GM12878 (cell line): ENCODE data around the gene SLC35G1. TPM values are rescaled to one million over a fixed set of nuclear protein-coding genes. Genes with fewer than 3 reads are reported as not detected.

Experiments used
- BACH1 ChIP-seq: fragments of 450-650 bp; IDR thresholded peaks from 2 replicates; pipeline ENCODE4 v1.6.1; 2017; ENCODE audit warnings: mild to moderate bottlenecking, borderline replicate concordance
- BCL3 ChIP-seq: IDR thresholded peaks from 2 replicates; pipeline ENCODE4 v1.6.1; 2011; ENCODE audit warnings: borderline replicate concordance, low read depth, mild to moderate bottlenecking, moderate library complexity, low read length; ENCODE audit not compliant: insufficient read depth, poor library complexity, severe bottlenecking
- BRCA1 ChIP-seq: IDR thresholded peaks from 2 replicates; pipeline ENCODE4 v1.6.1; 2011; ENCODE audit warnings: low read depth, low read length, improper control_type of control experiment
- CBFB ChIP-seq: IDR thresholded peaks from 2 replicates; pipeline ENCODE4 v1.6.1; 2016; ENCODE audit warnings: antibody characterized with exemption, low read depth
- CBX5 ChIP-seq: sonication (generic); IDR thresholded peaks from 2 replicates; pipeline ENCODE4 v1.6.1; 2016; ENCODE audit warnings: low read depth, moderate library complexity, mild to moderate bottlenecking, inconsistent platforms
- CEBPB ChIP-seq, 2 experiments: fragments of 150-350 bp in 1 of 2; IDR thresholded peaks; 2 replicates each; pipeline ENCODE4 v1.6.1; 2012 to 2014; ENCODE audit warnings: low read depth in 2 of 2, low read length in 2 of 2, borderline replicate concordance in 1 of 2, inconsistent platforms in 1 of 2
- CHD2 ChIP-seq: IDR thresholded peaks from 2 replicates; pipeline ENCODE4 v1.6.1; 2011; ENCODE audit warnings: low read depth, low read length, improper control_type of control experiment, borderline replicate concordance
- CHD4 ChIP-seq: fragments of 200-600 bp; sonication (generic); IDR thresholded peaks from 2 replicates; pipeline ENCODE4 v1.6.1; 2016; ENCODE audit warnings: mild to moderate bottlenecking
- EP300 ChIP-seq, 2 experiments: fragments of 150-350 bp in 1 of 2; IDR thresholded peaks; 2 replicates each; pipeline ENCODE4 v1.6.1; 2011 to 2012; ENCODE audit warnings: low read depth in 2 of 2, low read length in 2 of 2, borderline replicate concordance in 1 of 2, improper control_type of control experiment in 1 of 2, inconsistent platforms in 1 of 2; ENCODE audit not compliant: control insufficient read depth in 1 of 2
- ESRRA ChIP-seq: IDR thresholded peaks from 2 replicates; pipeline ENCODE4 v1.6.1; 2012; ENCODE audit warnings: mild to moderate bottlenecking, low read length, improper control_type of control experiment
- ETV6 ChIP-seq, 2 experiments: fragments of 450-650 bp in 1 of 2; IDR thresholded peaks in 1 of 2; conservative IDR thresholded peaks in 1 of 2; 2 replicates each; pipeline ENCODE4 v1.6.1; 2014; ENCODE audit warnings: antibody characterized with exemption in 1 of 2, borderline replicate concordance in 1 of 2, low read depth in 1 of 2, mild to moderate bottlenecking in 1 of 2, moderate library complexity in 1 of 2
- FOXM1 ChIP-seq: IDR thresholded peaks from 2 replicates; pipeline ENCODE4 v1.6.1; 2012; ENCODE audit warnings: low read depth, mild to moderate bottlenecking, inconsistent platforms, low read length, moderate library complexity
- GABPA ChIP-seq: IDR thresholded peaks from 2 replicates; pipeline ENCODE4 v1.6.1; 2014; ENCODE audit warnings: antibody characterized with exemption, low read depth, mild to moderate bottlenecking, inconsistent platforms
- GATAD2B ChIP-seq: fragments of 450-650 bp; conservative IDR thresholded peaks from 2 replicates; pipeline ENCODE4 v1.6.1; 2017; ENCODE audit warnings: low read depth, mild to moderate bottlenecking, moderate library complexity
- IRF4 ChIP-seq: IDR thresholded peaks from 2 replicates; pipeline ENCODE4 v1.6.1; 2011; ENCODE audit warnings: low read depth, low read length
- MEF2A ChIP-seq: IDR thresholded peaks from 2 replicates; pipeline ENCODE4 v1.6.1; 2011; ENCODE audit warnings: low read depth, mild to moderate bottlenecking, low read length, moderate library complexity; ENCODE audit not compliant: insufficient read depth
- MTA2 ChIP-seq: fragments of 450-650 bp; IDR thresholded peaks from 2 replicates; pipeline ENCODE4 v1.6.1; 2016; ENCODE audit warnings: low read depth, mild to moderate bottlenecking, moderate library complexity
- NFXL1 ChIP-seq: fragments of 450-650 bp; IDR thresholded peaks from 2 replicates; pipeline ENCODE4 v1.6.1; 2017; ENCODE audit warnings: antibody characterized with exemption, mild to moderate bottlenecking, borderline replicate concordance
- NFYB ChIP-seq: IDR thresholded peaks from 2 replicates; pipeline ENCODE4 v1.6.1; 2011; ENCODE audit warnings: low read depth, mild to moderate bottlenecking, low read length, improper control_type of control experiment, moderate library complexity; ENCODE audit not compliant: insufficient read depth
- NRF1 ChIP-seq: conservative IDR thresholded peaks from 2 replicates; pipeline ENCODE4 v1.6.1; 2011; ENCODE audit warnings: mild to moderate bottlenecking, low read depth, low read length, improper control_type of control experiment
- PAX5 ChIP-seq: IDR thresholded peaks from 2 replicates; pipeline ENCODE4 v1.6.1; 2011; ENCODE audit warnings: low read depth, low read length, borderline replicate concordance
- POLR2A ChIP-seq: IDR thresholded peaks from 2 replicates; pipeline ENCODE4 v1.6.1; 2011; ENCODE audit warnings: low read depth, mild to moderate bottlenecking, low read length
- POLR2AphosphoS5 ChIP-seq: IDR thresholded peaks from 2 replicates; pipeline ENCODE4 v1.6.1; 2011; ENCODE audit warnings: mild to moderate bottlenecking, low read length, inconsistent platforms
- POU2F2 ChIP-seq: IDR thresholded peaks from 3 replicates; pipeline ENCODE4 v1.6.1; 2011; ENCODE audit warnings: low read depth, mild to moderate bottlenecking, low read length, borderline replicate concordance
- RAD51 ChIP-seq: fragments of 450-650 bp; IDR thresholded peaks from 2 replicates; pipeline ENCODE4 v1.6.1; 2016; ENCODE audit warnings: moderate library complexity, mild to moderate bottlenecking, inconsistent platforms
- SIX5 ChIP-seq: IDR thresholded peaks from 2 replicates; pipeline ENCODE4 v1.6.1; 2011; ENCODE audit warnings: mild to moderate bottlenecking, low read depth, low read length, moderate library complexity; ENCODE audit not compliant: severe bottlenecking
- SP1 ChIP-seq: IDR thresholded peaks from one replicate; pipeline ENCODE4 v1.6.1; 2011; ENCODE audit warnings: low read depth, low read length
- SREBF1 ChIP-seq: IDR thresholded peaks from 2 replicates; pipeline ENCODE4 v1.6.1; 2012; ENCODE audit warnings: mild to moderate bottlenecking, low read length
- TAF1 ChIP-seq: IDR thresholded peaks from 2 replicates; pipeline ENCODE4 v1.6.1; 2011; ENCODE audit warnings: mild to moderate bottlenecking, low read depth, low read length, borderline replicate concordance
- WRNIP1 ChIP-seq: IDR thresholded peaks from 2 replicates; pipeline ENCODE4 v1.6.1; 2011; ENCODE audit warnings: low read depth, low read length, improper control_type of control experiment, borderline replicate concordance
- ZNF24 ChIP-seq: fragments of 450-650 bp; IDR thresholded peaks from 2 replicates; pipeline ENCODE4 v1.6.1; 2017; ENCODE audit warnings: antibody characterized with exemption, mild to moderate bottlenecking
- ZNF622 ChIP-seq: fragments of 450-650 bp; IDR thresholded peaks from 2 replicates; pipeline ENCODE4 v1.6.1; 2017; ENCODE audit warnings: mild to moderate bottlenecking, inconsistent platforms
- polyA plus RNA-seq, 11 experiments: library from polyadenylated mRNA; depleted of rRNA in 4 of 11; unstranded in 6 of 11; stranded (reverse) in 5 of 11; fragments of >200 nt; fragmentation: Nextera tagmentation in 4 of 11; fragmentation: Illumina TruSeq in 1 of 11; extraction: Ambion mirVana in 4 of 11; extraction: Trizol in 1 of 11; gene quantifications; 1 replicate in 1 of 11; 2 replicates in 10 of 11; pipeline versions ENCODE4 v1.2.1 to v1.2.3, GENCODE V29; 2011 to 2016; ENCODE audit warnings: inconsistent platforms in 2 of 11, missing spikeins in 2 of 11, low read depth in 1 of 11
- total RNA-seq, 4 experiments: library from RNA; depleted of rRNA in 3 of 4; stranded (reverse); fragments of >200 nt in 3 of 4; fragmentation: Illumina TruSeq in 1 of 4; extraction: Trizol in 1 of 4; gene quantifications; 2 replicates each; pipeline versions ENCODE4 v1.2.1 to v1.2.3, GENCODE V29; 2013 to 2021

Gene SLC35G1
- total and polyA plus RNA-seq, 10 of the 15 experiments (the other 5 are each of a cell fraction or from before 2014, with no cell fraction given), result 1.7 to 8.8 (median 6.7) TPM

- TF ChIP-seq CBFB (no peak), CHD2 (0 out of 2 replicates have a peak, but pooled peaks have one; percentile 22), FOXM1 (no peak), TAF1 (peak; percentile 56; the same call in 1 of the 2 replicates), WRNIP1 (no peak), MTA2 (no peak), GATAD2B (peak; percentile 94), BCL3 (no peak), RAD51 (no peak), POLR2AphosphoS5 (peak; percentile 82), SP1 (no peak), ZNF24 (0 out of 2 replicates have a peak, but pooled peaks have one; percentile 60), NRF1 (peak; percentile 71), POU2F2 (0 out of 3 replicates have a peak, but pooled peaks have one; percentile 57), GABPA (no peak), BRCA1 (no peak), SREBF1 (no peak), NFXL1 (no peak), ZNF622 (no peak), POLR2A (peak; percentile 98), CBX5 (no peak), ETV6 (conservative IDR thresholded peaks at IDR 0.05 in 1 of 2, IDR thresholded peaks at IDR 0.05 in 1 of 2; ENCODE audit: borderline replicate concordance in 1 of 2, low read depth in 1 of 2) (no peak; a peak in 1 of 4 replicates), ESRRA (no peak), SIX5 (no peak), MEF2A (no peak), IRF4 (no peak), EP300 (IDR thresholded peaks at IDR 0.05; ENCODE audit: borderline replicate concordance in 1 of 2, control insufficient read depth in 1 of 2, low read depth in 2 of 2, low read length in 2 of 2) (no peak), BACH1 (peak; percentile 82), PAX5 (no peak), CEBPB (IDR thresholded peaks at IDR 0.05; ENCODE audit: borderline replicate concordance in 1 of 2, low read depth in 2 of 2, low read length in 2 of 2) (no peak), CHD4 (no peak), NFYB (no peak)
Measured at GRCh38 chr10:93893646-93894515, at the start of gene SLC35G1 (continued).
